CD1c-positive myeloid dendritic cell (primary cell): ENCODE measurements around the gene AADACL3.

Source experiments
- DNase-seq: peaks from one replicate; pipeline ENCODE4 v3.0.0-alpha.2; 2016; ENCODE audit errors: extremely low spot score

The AADACL3 gene

DNA sequence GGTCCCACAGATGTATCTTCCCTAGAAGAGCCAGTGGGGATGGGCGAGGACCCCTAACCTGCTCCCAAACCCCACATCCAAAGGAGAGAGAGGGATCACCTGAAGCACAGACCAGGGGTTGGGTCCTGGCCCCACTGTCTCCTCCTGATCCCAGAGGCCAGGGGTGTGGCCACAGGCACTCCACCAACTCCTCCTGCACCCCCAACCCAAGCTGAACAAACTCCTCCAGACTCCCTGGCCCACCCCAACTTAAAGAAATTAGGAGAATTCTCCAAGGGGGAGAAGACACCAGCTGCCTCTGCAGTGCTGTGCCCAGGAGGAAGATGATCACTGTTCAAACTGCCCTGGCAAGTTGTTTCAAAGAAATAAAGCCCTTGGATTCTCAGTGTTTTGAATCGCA is 53.1 kb downstream of the AADACL3 start:
- DNase-seq = no peak

DNA sequence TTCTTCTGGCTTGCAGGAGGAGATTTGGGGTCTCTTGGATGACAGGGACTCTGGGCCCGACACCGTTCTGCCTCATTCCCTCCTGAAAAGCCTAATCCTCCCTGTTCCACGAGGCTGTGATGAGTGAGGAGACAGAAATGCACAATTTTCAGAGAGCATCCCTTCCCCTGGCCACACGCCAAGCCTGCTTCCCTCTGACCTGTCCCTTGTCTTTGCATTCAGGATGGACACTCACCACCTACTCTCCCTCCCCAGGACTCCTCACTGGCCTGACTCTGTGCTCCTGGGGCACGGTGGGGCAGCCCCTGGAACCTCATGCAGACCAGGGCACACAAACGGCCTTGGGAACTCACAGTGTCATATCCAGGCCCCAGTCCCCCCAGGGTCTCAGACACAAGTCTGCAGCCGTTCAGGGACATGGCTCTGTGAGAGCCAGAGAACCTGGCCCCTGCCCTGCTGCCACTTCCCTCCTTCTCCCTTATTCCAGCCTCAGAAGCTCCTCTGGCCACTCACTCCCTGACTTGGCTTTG is 54.1 kb downstream of the AADACL3 start:
- DNase-seq = no peak

DNA sequence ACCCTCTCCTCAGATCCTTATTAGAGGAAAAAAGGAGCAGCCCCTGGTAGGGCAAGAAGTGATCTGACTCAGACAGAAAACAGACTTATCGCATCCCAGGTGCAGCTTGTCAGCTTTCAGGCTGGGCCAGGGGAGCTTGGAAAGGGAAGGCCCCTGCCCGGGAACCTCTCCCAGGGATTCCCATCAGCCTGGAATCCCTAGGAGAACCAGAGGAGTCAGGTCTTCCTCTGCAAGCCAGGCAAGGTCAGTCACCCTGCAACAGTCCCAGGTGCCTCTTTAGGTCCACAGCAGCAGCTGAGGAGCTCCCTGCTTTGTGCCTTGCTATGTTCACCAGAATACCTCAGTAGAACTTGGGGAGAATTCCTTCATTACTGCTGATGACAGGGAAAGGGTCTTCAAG is 54.7 kb downstream of the AADACL3 start:
- DNase-seq = no peak

- DNase-seq = no peak
Measured at GRCh38 chr1:12771186-12771585, 55.3 kb downstream of the AADACL3 start.

GRCh38 chr1:12772520-12772919 is 56.6 kb downstream of the AADACL3 start:
- DNase-seq = no peak

DNA sequence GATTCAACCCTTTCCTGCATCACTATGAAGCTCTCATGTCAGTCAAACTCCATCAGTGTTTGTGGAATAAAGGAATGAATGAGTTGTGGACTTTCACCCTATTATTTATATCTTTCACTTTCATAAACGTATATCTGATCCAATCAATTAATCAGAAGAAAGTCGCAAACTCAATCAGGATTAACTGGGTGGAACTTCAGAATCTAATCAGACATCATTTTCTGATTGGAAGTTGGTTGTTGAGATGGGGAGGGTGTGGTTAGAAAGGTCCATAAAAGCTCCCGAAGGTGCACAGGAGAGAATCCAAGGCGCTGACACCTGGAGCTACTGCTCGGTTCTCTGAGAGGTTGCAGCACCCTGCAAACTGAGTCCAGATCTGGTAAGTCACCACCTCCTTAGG is 57.5 kb downstream of the AADACL3 start, which contains the start of gene PRAMEF12:
Gene PRAMEF12 (plus strand): TSS at position 301 of the 400 bp plus-strand sequence. CDS start 1,130 bp downstream, outside the sequence.
- no peak for DNase-seq

- no peak for DNase-seq
Measured at GRCh38 chr1:12774801-12775345, 59.0 kb downstream of the AADACL3 start.

GRCh38 chr1:12775443-12775842 is 59.5 kb downstream of the AADACL3 start:
- DNase-seq = no peak

GRCh38 chr1:12776801-12777557 is 61.1 kb downstream of the AADACL3 start:
- DNase-seq = no peak
